GM12878 (cell line): Measurements from ENCODE around the gene ASB15.

ENCODE experiments used
- CHD1 ChIP-seq: IDR thresholded peaks from 2 replicates; pipeline ENCODE4 v1.6.1; 2012; ENCODE audit warnings: low read depth, low read length, improper control_type of control experiment
- E2F8 ChIP-seq: fragments of 450-650 bp; IDR thresholded peaks from 2 replicates; pipeline ENCODE4 v1.6.1; 2018; ENCODE audit warnings: mild to moderate bottlenecking, low read depth, moderate library complexity; ENCODE audit not compliant: partially characterized antibody
- HDAC2 ChIP-seq: fragments of 200-600 bp; sonication (generic); IDR thresholded peaks from 2 replicates; pipeline ENCODE4 v1.6.1; 2017
- KAT2A ChIP-seq: conservative IDR thresholded peaks from 2 replicates; pipeline ENCODE4 v1.6.1; 2011; ENCODE audit warnings: low read depth, low read length; ENCODE audit not compliant: control insufficient read depth
- KDM1A ChIP-seq: fragments of 200-600 bp; sonication (generic); IDR thresholded peaks from 2 replicates; pipeline ENCODE4 v1.6.1; 2016; ENCODE audit warnings: borderline replicate concordance
- MXI1 ChIP-seq: fragments of 150-350 bp; IDR thresholded peaks from 2 replicates; pipeline ENCODE4 v1.6.1; 2011; ENCODE audit warnings: low read depth, mild to moderate bottlenecking, inconsistent platforms, low read length, improper control_type of control experiment
- NFIC ChIP-seq: IDR thresholded peaks from 2 replicates; pipeline ENCODE4 v1.6.1; 2012; ENCODE audit warnings: low read depth, mild to moderate bottlenecking, inconsistent platforms, low read length, moderate library complexity
- POLR2A ChIP-seq: IDR thresholded peaks from 2 replicates; pipeline ENCODE4 v1.6.1; 2011; ENCODE audit warnings: low read depth, mild to moderate bottlenecking, low read length
- POLR2AphosphoS5 ChIP-seq: IDR thresholded peaks from 2 replicates; pipeline ENCODE4 v1.6.1; 2011; ENCODE audit warnings: mild to moderate bottlenecking, low read length, inconsistent platforms
- SIX5 ChIP-seq: IDR thresholded peaks from 2 replicates; pipeline ENCODE4 v1.6.1; 2011; ENCODE audit warnings: mild to moderate bottlenecking, low read depth, low read length, moderate library complexity; ENCODE audit not compliant: severe bottlenecking
- SPI1 ChIP-seq: IDR thresholded peaks from 2 replicates; pipeline ENCODE4 v1.6.1; 2011; ENCODE audit warnings: low read depth, mild to moderate bottlenecking, low read length, moderate library complexity, borderline replicate concordance; ENCODE audit not compliant: insufficient read depth
- USF2 ChIP-seq: IDR thresholded peaks from 2 replicates; pipeline ENCODE4 v1.6.1; 2011; ENCODE audit warnings: low read depth, low read length, improper control_type of control experiment, borderline replicate concordance
- TF ChIP-seq, protein P1 (sequence below), 3 experiments: IDR thresholded peaks in 2 of 3; conservative IDR thresholded peaks in 1 of 3; 2 replicates each; pipeline ENCODE4 v1.5.1; 2011; ENCODE audit warnings: low read depth in 3 of 3, low read length in 3 of 3, mild to moderate bottlenecking in 3 of 3, control low read depth in 2 of 3, moderate library complexity in 2 of 3, inconsistent platforms in 1 of 3, mixed read lengths in 1 of 3; ENCODE audit not compliant: control insufficient read depth in 2 of 3, insufficient read depth in 1 of 3; ENCODE audit errors: extremely low read depth in 1 of 3
- TF ChIP-seq, protein P2 (sequence below): IDR thresholded peaks from 2 replicates; pipeline ENCODE4 v1.6.1; 2012; ENCODE audit warnings: low read depth, low read length, improper control_type of control experiment

- TF ChIP-seq USF2 (no peak), SIX5 (no peak), SPI1 (no peak), HDAC2 (no peak), E2F8 (no peak), POLR2AphosphoS5 (no peak), CHD1 (no peak), NFIC (no peak), MXI1 (no peak), POLR2A (no peak), KAT2A (no peak), KDM1A (no peak)
- TF ChIP-seq, protein P1, sequence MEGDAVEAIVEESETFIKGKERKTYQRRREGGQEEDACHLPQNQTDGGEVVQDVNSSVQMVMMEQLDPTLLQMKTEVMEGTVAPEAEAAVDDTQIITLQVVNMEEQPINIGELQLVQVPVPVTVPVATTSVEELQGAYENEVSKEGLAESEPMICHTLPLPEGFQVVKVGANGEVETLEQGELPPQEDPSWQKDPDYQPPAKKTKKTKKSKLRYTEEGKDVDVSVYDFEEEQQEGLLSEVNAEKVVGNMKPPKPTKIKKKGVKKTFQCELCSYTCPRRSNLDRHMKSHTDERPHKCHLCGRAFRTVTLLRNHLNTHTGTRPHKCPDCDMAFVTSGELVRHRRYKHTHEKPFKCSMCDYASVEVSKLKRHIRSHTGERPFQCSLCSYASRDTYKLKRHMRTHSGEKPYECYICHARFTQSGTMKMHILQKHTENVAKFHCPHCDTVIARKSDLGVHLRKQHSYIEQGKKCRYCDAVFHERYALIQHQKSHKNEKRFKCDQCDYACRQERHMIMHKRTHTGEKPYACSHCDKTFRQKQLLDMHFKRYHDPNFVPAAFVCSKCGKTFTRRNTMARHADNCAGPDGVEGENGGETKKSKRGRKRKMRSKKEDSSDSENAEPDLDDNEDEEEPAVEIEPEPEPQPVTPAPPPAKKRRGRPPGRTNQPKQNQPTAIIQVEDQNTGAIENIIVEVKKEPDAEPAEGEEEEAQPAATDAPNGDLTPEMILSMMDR (IDR thresholded peaks at IDR 0.05 in 2 of 3, conservative IDR thresholded peaks at IDR 0.05 in 1 of 3; ENCODE audit: control insufficient read depth in 2 of 3, extremely low read depth in 1 of 3, insufficient read depth in 1 of 3, low read depth in 3 of 3, low read length in 3 of 3), result no peak
- TF ChIP-seq, protein P2, sequence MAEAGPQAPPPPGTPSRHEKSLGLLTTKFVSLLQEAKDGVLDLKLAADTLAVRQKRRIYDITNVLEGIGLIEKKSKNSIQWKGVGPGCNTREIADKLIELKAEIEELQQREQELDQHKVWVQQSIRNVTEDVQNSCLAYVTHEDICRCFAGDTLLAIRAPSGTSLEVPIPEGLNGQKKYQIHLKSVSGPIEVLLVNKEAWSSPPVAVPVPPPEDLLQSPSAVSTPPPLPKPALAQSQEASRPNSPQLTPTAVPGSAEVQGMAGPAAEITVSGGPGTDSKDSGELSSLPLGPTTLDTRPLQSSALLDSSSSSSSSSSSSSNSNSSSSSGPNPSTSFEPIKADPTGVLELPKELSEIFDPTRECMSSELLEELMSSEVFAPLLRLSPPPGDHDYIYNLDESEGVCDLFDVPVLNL, result no peak
These were observed 23.6 kb downstream of the ASB15 start for GRCh38 chr7:123625254-123625653.
